ENCODE results near the gene NCAM1. TPM values are rescaled to one million over a fixed set of nuclear protein-coding genes. Genes with fewer than 3 reads are reported as not detected.

NCAM1 gene
- total RNA-seq, 2 experiments from 2014 or later = 0.34 TPM; not detected in 1

DNA sequence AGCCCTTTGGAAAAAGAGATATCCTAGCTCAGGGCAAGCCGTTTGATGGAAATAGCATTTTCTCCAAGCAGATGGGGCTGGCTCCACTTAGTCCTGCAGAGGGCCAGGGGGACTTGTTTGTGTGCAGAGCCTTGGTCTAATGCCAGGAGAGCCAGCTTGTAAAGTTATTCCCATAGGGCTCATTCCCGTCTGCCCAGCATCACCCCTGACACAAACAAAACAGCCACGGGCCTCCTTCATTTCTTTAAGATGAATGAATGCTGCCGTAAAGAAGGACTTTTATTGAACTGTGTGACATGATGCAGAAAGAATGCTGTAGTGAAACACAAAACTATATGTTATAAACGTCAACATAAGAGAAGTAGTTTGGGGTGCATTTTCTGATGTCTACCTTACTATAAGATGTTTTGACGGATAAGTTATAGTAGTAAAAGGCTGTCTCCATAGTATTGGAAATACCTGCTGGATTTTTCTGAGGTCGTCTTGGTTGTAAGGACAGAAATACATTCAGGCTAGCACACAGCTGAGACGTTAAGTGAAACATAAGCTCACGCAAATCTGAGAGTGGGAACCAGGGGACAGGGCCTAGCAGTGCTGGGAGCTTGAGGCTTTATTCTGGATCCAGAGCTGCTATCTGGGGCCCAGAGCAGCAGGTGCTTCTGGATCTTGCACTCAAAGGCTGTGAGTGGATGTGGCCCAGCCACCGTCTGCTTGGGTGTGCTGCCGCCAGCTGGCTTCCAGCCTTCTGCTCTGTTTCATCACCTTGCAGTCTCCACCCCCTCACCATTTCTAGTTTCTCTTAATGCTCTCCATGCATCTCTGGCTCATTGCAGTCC lies 53.3 kb downstream of the NCAM1 start:
- DNase-seq = no peak
- Mint-ChIP-seq H3K4me3 (no peak overlapping the region), H3K4me1 (ENCODE audit: low read depth) (no peaks in the 10 kb centered on the region), H3K27ac (no peak overlapping the region), H3K9me3 (peaks cover 2% of the 10 kb centered on the region), H3K27me3 (peaks cover 2% of the 10 kb centered on the region), H3K36me3 (ENCODE audit: low read depth) (no peaks in the 10 kb centered on the region)
- H3K4me3 ChIP-seq (ENCODE audit: low read length) = no peak overlapping the region
- H3K4me1 ChIP-seq (ENCODE audit: insufficient read depth, low read length) = no peaks in the 10 kb centered on the region
- intact Hi-C loops (cut with DNase I, micrococcal nuclease) = no loop called here
- ATAC-seq (ENCODE audit: poor library complexity) = no peak
- no peaks in the 10 kb centered on the region for H3K27me3 ChIP-seq (ENCODE audit: control insufficient read depth in 1 of 2, insufficient read depth in 2 of 2, low read length in 2 of 2)
- ChIA-PET POLR2A (no interaction called here), CTCF (no interaction called here)
- H3K36me3 ChIP-seq (ENCODE audit: insufficient read depth, low read length) = no peaks in the 10 kb centered on the region
- H3K27ac ChIP-seq (ENCODE audit: low read depth in 1 of 2, low read length in 2 of 2) = no peak overlapping the region
- TF ChIP-seq, protein P1, sequence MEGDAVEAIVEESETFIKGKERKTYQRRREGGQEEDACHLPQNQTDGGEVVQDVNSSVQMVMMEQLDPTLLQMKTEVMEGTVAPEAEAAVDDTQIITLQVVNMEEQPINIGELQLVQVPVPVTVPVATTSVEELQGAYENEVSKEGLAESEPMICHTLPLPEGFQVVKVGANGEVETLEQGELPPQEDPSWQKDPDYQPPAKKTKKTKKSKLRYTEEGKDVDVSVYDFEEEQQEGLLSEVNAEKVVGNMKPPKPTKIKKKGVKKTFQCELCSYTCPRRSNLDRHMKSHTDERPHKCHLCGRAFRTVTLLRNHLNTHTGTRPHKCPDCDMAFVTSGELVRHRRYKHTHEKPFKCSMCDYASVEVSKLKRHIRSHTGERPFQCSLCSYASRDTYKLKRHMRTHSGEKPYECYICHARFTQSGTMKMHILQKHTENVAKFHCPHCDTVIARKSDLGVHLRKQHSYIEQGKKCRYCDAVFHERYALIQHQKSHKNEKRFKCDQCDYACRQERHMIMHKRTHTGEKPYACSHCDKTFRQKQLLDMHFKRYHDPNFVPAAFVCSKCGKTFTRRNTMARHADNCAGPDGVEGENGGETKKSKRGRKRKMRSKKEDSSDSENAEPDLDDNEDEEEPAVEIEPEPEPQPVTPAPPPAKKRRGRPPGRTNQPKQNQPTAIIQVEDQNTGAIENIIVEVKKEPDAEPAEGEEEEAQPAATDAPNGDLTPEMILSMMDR (IDR thresholded peaks at IDR 0.05) = no peak
- H3K9me3 ChIP-seq (ENCODE audit: control insufficient read depth in 1 of 2, insufficient read depth in 1 of 2, low read length in 2 of 2) = peaks cover 0 to 5% of the 10 kb centered on the region in 2 experiments

GRCh38 chr11:113015098-113015455 lies 53.9 kb downstream of the NCAM1 start:
- Mint-ChIP-seq H3K4me3 (no peak overlapping the region), H3K4me1 (ENCODE audit: low read depth) (no peaks in the 10 kb centered on the region), H3K36me3 (ENCODE audit: low read depth) (no peaks in the 10 kb centered on the region), H3K27ac (no peak overlapping the region), H3K27me3 (peaks cover 3% of the 10 kb centered on the region), H3K9me3 (peaks cover 2% of the 10 kb centered on the region)
- TF ChIP-seq, protein P1 (IDR thresholded peaks at IDR 0.05) = no peak
- ChIA-PET POLR2A (no interaction called here), CTCF (no interaction called here)
- no peaks in the 10 kb centered on the region for H3K4me1 ChIP-seq (ENCODE audit: insufficient read depth, low read length)
- peaks cover 0 to 5% of the 10 kb centered on the region in 2 experiments for H3K9me3 ChIP-seq (ENCODE audit: control insufficient read depth in 1 of 2, insufficient read depth in 1 of 2, low read length in 2 of 2)
- H3K27ac ChIP-seq (ENCODE audit: low read depth in 1 of 2, low read length in 2 of 2) = no peak overlapping the region
- DNase-seq (no peak), ATAC-seq (ENCODE audit: poor library complexity) (no peak)
- no peak overlapping the region for H3K4me3 ChIP-seq (ENCODE audit: low read length)
- H3K36me3 ChIP-seq (ENCODE audit: insufficient read depth, low read length) = no peaks in the 10 kb centered on the region
- H3K27me3 ChIP-seq (ENCODE audit: control insufficient read depth in 1 of 2, insufficient read depth in 2 of 2, low read length in 2 of 2) = no peaks in the 10 kb centered on the region
- intact Hi-C loops (cut with DNase I, micrococcal nuclease) = no loop called here

- Mint-ChIP-seq H3K4me1 (ENCODE audit: low read depth) (no peaks in the 10 kb centered on the region), H3K4me3 (no peak overlapping the region), H3K27me3 (peaks cover 6% of the 10 kb centered on the region), H3K27ac (no peak overlapping the region), H3K9me3 (peaks cover 2% of the 10 kb centered on the region), H3K36me3 (ENCODE audit: low read depth) (no peaks in the 10 kb centered on the region)
- intact Hi-C loops (cut with DNase I, micrococcal nuclease) = no loop called here
- POLR2A ChIA-PET = no interaction called here
- DNase-seq = no peak
- H3K27ac ChIP-seq (ENCODE audit: low read depth in 1 of 2, low read length in 2 of 2) = no peak overlapping the region
- no peak for ATAC-seq (ENCODE audit: poor library complexity)
- no peaks in the 10 kb centered on the region for H3K36me3 ChIP-seq (ENCODE audit: insufficient read depth, low read length)
- no peaks in the 10 kb centered on the region for H3K4me1 ChIP-seq (ENCODE audit: insufficient read depth, low read length)
- H3K27me3 ChIP-seq (ENCODE audit: control insufficient read depth in 1 of 2, insufficient read depth in 2 of 2, low read length in 2 of 2) = no peaks in the 10 kb centered on the region
- TF ChIP-seq, protein P1 (IDR thresholded peaks at IDR 0.05) = no peak
- CTCF ChIA-PET = no interaction called here
- no peak overlapping the region for H3K4me3 ChIP-seq (ENCODE audit: low read length)
- peaks cover 0 to 3% of the 10 kb centered on the region in 2 experiments for H3K9me3 ChIP-seq (ENCODE audit: control insufficient read depth in 1 of 2, insufficient read depth in 1 of 2, low read length in 2 of 2)
These were observed 55.7 kb downstream of the NCAM1 start for GRCh38 chr11:113016905-113017304.
